Neural cell (in vitro differentiated cells): ENCODE results near the gene UBL4A. TPM values are rescaled to one million over a fixed set of nuclear protein-coding genes. Genes with fewer than 3 reads are reported as not detected.

Source experiments
- H2AFZ ChIP-seq: fragments of 200-600, 300-800 bp; sonication (generic), shearing (Covaris generic); 2 replicates; pipeline ENCODE4 v1.6.0; 2014; ENCODE audit warnings: low read depth, mild to moderate bottlenecking, antibody characterized with exemption, low read length, moderate library complexity
- H3F3A ChIP-seq: fragments of 200-600 bp; shearing (Covaris generic); 2 replicates; pipeline ENCODE4 v1.6.1; 2016; ENCODE audit warnings: mild to moderate bottlenecking, moderate library complexity, mixed read lengths, antibody characterized with exemption, low read length; ENCODE audit not compliant: insufficient read depth, poor library complexity, severe bottlenecking
- H3K27ac ChIP-seq: fragments of 200-600, 300-800 bp; sonication (generic), shearing (Covaris generic); 2 replicates; pipeline ENCODE4 v1.5.1; 2014; ENCODE audit warnings: mild to moderate bottlenecking, low read length, moderate library complexity
- H3K27me3 ChIP-seq: fragments of 300-800, 200-600 bp; sonication (generic), shearing (Covaris generic); 2 replicates; pipeline ENCODE4 v1.6.0; 2014; ENCODE audit warnings: mild to moderate bottlenecking, low read depth, low read length, moderate library complexity; ENCODE audit not compliant: insufficient read depth
- H3K36me3 ChIP-seq: fragments of 300-800, 200-600 bp; sonication (generic), shearing (Covaris generic); 2 replicates; pipeline ENCODE4 v1.5.1; 2014; ENCODE audit warnings: mild to moderate bottlenecking, antibody characterized with exemption, low read length, moderate library complexity; ENCODE audit not compliant: insufficient read depth
- H3K4me2 ChIP-seq: fragments of 300-800, 200-600 bp; sonication (generic), shearing (Covaris generic); 2 replicates; pipeline ENCODE4 v1.6.0; 2014; ENCODE audit warnings: mild to moderate bottlenecking, low read length
- H3K4me3 ChIP-seq: fragments of 300-800, 200-600 bp; sonication (generic), shearing (Covaris generic); 2 replicates; pipeline ENCODE4 v1.5.1; 2014; ENCODE audit warnings: mild to moderate bottlenecking, low read length, moderate library complexity
- H3K79me2 ChIP-seq: fragments of 200-600 bp; shearing (Covaris generic); replicated peaks from 2 replicates; pipeline ENCODE4 v1.6.0; 2014; ENCODE audit warnings: mild to moderate bottlenecking, low read length, moderate library complexity; ENCODE audit not compliant: insufficient read depth
- H3K9ac ChIP-seq: fragments of 300-800, 200-600 bp; sonication (generic), shearing (Covaris generic); 2 replicates; pipeline ENCODE4 v1.6.1; 2016; ENCODE audit warnings: mild to moderate bottlenecking, low read length, mixed read lengths
- H3K9me2 ChIP-seq: fragments of 200-600 bp; shearing (Covaris generic); 2 replicates; pipeline ENCODE4 v1.6.1; 2016; ENCODE audit warnings: mild to moderate bottlenecking, low read length, mixed read lengths; ENCODE audit not compliant: insufficient read depth
- H3K9me3 ChIP-seq: fragments of 200-600, 300-800 bp; sonication (generic), shearing (Covaris generic); 2 replicates; pipeline ENCODE4 v1.6.1; 2016; ENCODE audit warnings: mild to moderate bottlenecking, mixed run types, low read length, moderate library complexity, mixed read lengths
- H4K20me1 ChIP-seq: fragments of 200-600 bp; shearing (Covaris generic); 2 replicates; pipeline ENCODE4 v1.6.1; 2016; ENCODE audit warnings: mild to moderate bottlenecking, mixed run types; ENCODE audit not compliant: insufficient read depth
- CTCF ChIP-seq: fragments of 450-650 bp; IDR thresholded peaks from 2 replicates; pipeline ENCODE4 v1.5.1; 2014; ENCODE audit warnings: antibody characterized with exemption, mild to moderate bottlenecking, moderate library complexity; ENCODE audit not compliant: poor library complexity, severe bottlenecking
- EP300 ChIP-seq: fragments of 450-650 bp; conservative IDR thresholded peaks from 2 replicates; pipeline ENCODE4 v1.6.1; 2014; ENCODE audit warnings: antibody characterized with exemption, mild to moderate bottlenecking, moderate library complexity; ENCODE audit not compliant: poor library complexity, severe bottlenecking
- EZH2 ChIP-seq: fragments of 200-600, 300-800 bp; shearing (Covaris generic), sonication (generic); IDR thresholded peaks from 2 replicates; pipeline ENCODE4 v1.6.1; 2014; ENCODE audit warnings: antibody characterized with exemption, low read length, borderline replicate concordance, mild to moderate bottlenecking; ENCODE audit not compliant: insufficient read depth, poor library complexity, severe bottlenecking
- MXI1 ChIP-seq: fragments of 450-650 bp; conservative IDR thresholded peaks from 2 replicates; pipeline ENCODE4 v1.6.1; 2014; ENCODE audit warnings: antibody characterized with exemption, mild to moderate bottlenecking; ENCODE audit not compliant: poor library complexity, severe bottlenecking
- POLR2AphosphoS5 ChIP-seq: IDR thresholded peaks from 2 replicates; pipeline ENCODE4 v1.6.1; 2012
- RAD21 ChIP-seq: fragments of 450-650 bp; conservative IDR thresholded peaks from 2 replicates; pipeline ENCODE4 v1.6.1; 2014; ENCODE audit warnings: antibody characterized with exemption, mild to moderate bottlenecking, moderate library complexity
- REST ChIP-seq: IDR thresholded peaks from 2 replicates; pipeline ENCODE4 v1.6.1; 2012; ENCODE audit warnings: borderline replicate concordance
- SMC3 ChIP-seq: fragments of 450-650 bp; conservative IDR thresholded peaks from 2 replicates; pipeline ENCODE4 v1.6.1; 2014; ENCODE audit warnings: antibody characterized with exemption, mild to moderate bottlenecking, moderate library complexity; ENCODE audit not compliant: poor library complexity
- TAF1 ChIP-seq: IDR thresholded peaks from 2 replicates; pipeline ENCODE4 v1.6.1; 2012; ENCODE audit warnings: low read depth
- polyA plus RNA-seq: library from polyadenylated mRNA; depleted of rRNA; stranded (reverse); fragments of >200 nt; gene quantifications from 2 replicates; pipeline ENCODE4 v1.2.3, GENCODE V29; 2014

Gene UBL4A
- polyA plus RNA-seq, 1 donor from 2014 or later: 28.5 TPM

- no peak for TF ChIP-seq EP300
- no peaks in the 10 kb centered on the region for H3K27me3 ChIP-seq
- no peak overlapping the region for H2AFZ ChIP-seq
Measured at GRCh38 chrX:154437971-154438893, 48.2 kb downstream of the UBL4A start.

GRCh38 chrX:154436983-154437752 lies 49.2 kb downstream of the UBL4A start, which contains the start of gene GDI1:
Gene GDI1, plus strand, starts transcription at chrX:154437154. Its CDS starts 101 bp downstream, at chrX:154437255.
- H4K20me1 ChIP-seq: no peaks in the 10 kb centered on the region
- H3K36me3 ChIP-seq: no peaks in the 10 kb centered on the region
- TF ChIP-seq MXI1 (peak; percentile 9), EP300 (peak; percentile 8), RAD21 (no peak), EZH2 (no peak), SMC3 (no peak), TAF1 (peak; percentile 92), CTCF (no peak), REST (peak; percentile 96), POLR2AphosphoS5 (peak; percentile 94)
- no peak within 1 kb of the TSS for H2AFZ ChIP-seq
- H3K79me2 ChIP-seq: peaks cover 20% of the 10 kb centered on the region
- peak within 1 kb of the TSS; percentile 85 for H3K27ac ChIP-seq
- H3K9me2 ChIP-seq: no peaks in the 10 kb centered on the region
- H3K27me3 ChIP-seq: no peaks in the 10 kb centered on the region
- no peaks in the 10 kb centered on the region for H3K9me3 ChIP-seq
- H3F3A ChIP-seq: no peaks in the 10 kb centered on the region
- peak within 1 kb of the TSS; percentile 68 for H3K4me2 ChIP-seq
- H3K9ac ChIP-seq: peak within 1 kb of the TSS; percentile 87
- peak within 1 kb of the TSS; percentile 80 for H3K4me3 ChIP-seq

More at GRCh38 chrX:154437971-154438893, 48.2 kb downstream of the UBL4A start:
- H3K9ac ChIP-seq: peak overlapping the region; percentile 87
- peak overlapping the region; percentile 68 for H3K4me2 ChIP-seq
- peak overlapping the region; percentile 80 for H3K4me3 ChIP-seq
- peak overlapping the region; percentile 81 for H3K27ac ChIP-seq
- no peaks in the 10 kb centered on the region for H3K9me2 ChIP-seq
- H3K36me3 ChIP-seq: no peaks in the 10 kb centered on the region
- H4K20me1 ChIP-seq: no peaks in the 10 kb centered on the region
- no peaks in the 10 kb centered on the region for H3K9me3 ChIP-seq
- peaks cover 20% of the 10 kb centered on the region for H3K79me2 ChIP-seq
- H3F3A ChIP-seq: no peaks in the 10 kb centered on the region
